ENCODE results near the gene SPDYA.

SPDYA gene

DNA sequence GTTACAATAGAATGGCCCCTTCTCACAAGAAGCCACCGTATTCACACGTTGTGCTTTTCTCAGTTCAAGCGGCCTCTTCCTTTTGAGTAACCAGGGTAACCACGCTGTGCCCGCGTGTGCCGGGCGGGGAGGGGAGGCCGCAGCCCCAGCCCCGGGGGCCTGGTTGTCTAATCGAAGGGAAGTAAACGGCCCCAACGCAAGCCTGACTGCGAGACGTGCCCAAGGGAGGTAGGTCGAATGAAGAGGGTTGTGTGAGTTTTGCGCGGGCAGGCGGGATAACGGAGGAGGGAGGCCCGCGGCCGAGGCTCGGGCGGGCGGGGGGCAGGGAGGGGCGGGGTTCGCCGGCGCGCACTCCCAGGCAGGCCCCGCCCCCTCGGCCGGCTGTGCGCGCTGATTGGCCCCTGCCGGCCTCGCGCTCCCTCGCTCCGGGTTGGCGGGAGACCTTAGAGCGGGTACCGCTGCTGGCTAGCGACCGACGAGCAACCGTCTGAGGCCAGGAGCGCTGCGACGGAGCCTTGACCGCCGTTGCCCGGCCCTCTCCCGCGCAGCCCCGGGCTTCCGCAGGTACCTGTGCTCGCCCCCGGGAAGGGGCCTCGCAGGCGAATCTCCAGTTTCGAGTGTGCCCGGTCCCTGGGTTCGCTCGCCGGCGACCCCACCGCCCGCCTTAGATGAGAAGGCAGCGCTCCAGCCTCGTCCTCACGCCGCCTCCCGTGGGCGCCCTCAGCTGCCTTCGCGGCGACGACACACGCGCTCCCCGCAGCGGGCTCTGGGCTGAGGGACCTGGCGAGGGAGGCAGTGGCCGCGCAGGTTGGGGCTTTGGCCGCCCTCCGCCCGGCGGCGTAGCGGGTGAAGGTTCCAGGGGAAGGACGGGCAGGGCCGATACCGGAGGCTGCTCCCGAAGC, at the start of gene SPDYA:
Gene SPDYA (plus strand): TSS at position 451 of the 902 bp plus-strand sequence. CDS start 5,181 bp downstream, outside the sequence.
- Histone ChIP-seq H3K4me3 (ENCODE audit: insufficient read length, low read depth) (peak within 1 kb of the TSS; percentile 28), H3K36me3 (ENCODE audit: insufficient read depth, insufficient read length, low read length) (peaks cover under 1% of the 10 kb centered on the region), H3K27me3 (ENCODE audit: insufficient read depth, insufficient read length) (peaks cover 11% of the 10 kb centered on the region), H3K4me1 (ENCODE audit: insufficient read depth, insufficient read length) (no peaks in the 10 kb centered on the region), H3K9me3 (ENCODE audit: insufficient read depth, low read length) (peaks cover 7% of the 10 kb centered on the region; the same call in 1 of the 2 replicates), H3K9ac (ENCODE audit: insufficient read length, low read depth) (peak within 1 kb of the TSS; percentile 42)
- DNase-seq (ENCODE audit: low read depth, low spot score) = peak; percentile 76
- TF ChIP-seq YY1 (IDR thresholded peaks at IDR 0.05; ENCODE audit: insufficient read depth, insufficient read length) (no peak), ZNF274 (IDR thresholded peaks at IDR 0.05; ENCODE audit: low read depth, low read length) (no peak), SUZ12 (IDR thresholded peaks at IDR 0.05; ENCODE audit: extremely low read depth, insufficient read depth, insufficient read length) (no peak)

DNA sequence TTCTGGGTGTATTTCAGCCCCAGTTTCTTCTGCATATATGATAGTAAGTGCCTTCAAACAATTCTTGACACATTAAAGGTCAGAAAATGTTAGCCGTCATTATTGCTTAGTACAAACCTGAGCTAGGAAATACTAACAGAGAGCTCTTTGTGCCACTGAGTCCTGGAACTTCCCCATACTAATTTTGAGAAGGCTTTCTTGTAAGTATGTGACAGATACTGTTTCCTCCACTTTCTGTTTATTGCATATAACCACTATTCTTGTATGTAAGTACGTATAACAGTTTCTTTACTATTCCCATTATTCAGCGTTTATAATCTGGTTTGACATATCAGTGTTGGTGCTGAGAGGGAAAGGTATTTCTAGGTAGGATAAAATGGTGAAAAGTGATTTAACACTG, 49.2 kb upstream of the SPDYA start:
- H3K4me3 ChIP-seq (ENCODE audit: insufficient read length, low read depth) = no peak overlapping the region
- no peak for TF ChIP-seq ZNF274 (IDR thresholded peaks at IDR 0.05; ENCODE audit: low read depth, low read length)
- no peak for TF ChIP-seq YY1 (IDR thresholded peaks at IDR 0.05; ENCODE audit: insufficient read depth, insufficient read length)
- TF ChIP-seq SUZ12 (IDR thresholded peaks at IDR 0.05; ENCODE audit: extremely low read depth, insufficient read depth, insufficient read length) = no peak
- peaks cover 15% of the 10 kb centered on the region for H3K36me3 ChIP-seq (ENCODE audit: insufficient read depth, insufficient read length, low read length)
- H3K9me3 ChIP-seq (ENCODE audit: insufficient read depth, low read length) = no peaks in the 10 kb centered on the region
- no peak overlapping the region for H3K9ac ChIP-seq (ENCODE audit: insufficient read length, low read depth)
- H3K4me1 ChIP-seq (ENCODE audit: insufficient read depth, insufficient read length) = no peaks in the 10 kb centered on the region
- no peaks in the 10 kb centered on the region for H3K27me3 ChIP-seq (ENCODE audit: insufficient read depth, insufficient read length)
- DNase-seq (ENCODE audit: low read depth, low spot score) = no peak

DNA sequence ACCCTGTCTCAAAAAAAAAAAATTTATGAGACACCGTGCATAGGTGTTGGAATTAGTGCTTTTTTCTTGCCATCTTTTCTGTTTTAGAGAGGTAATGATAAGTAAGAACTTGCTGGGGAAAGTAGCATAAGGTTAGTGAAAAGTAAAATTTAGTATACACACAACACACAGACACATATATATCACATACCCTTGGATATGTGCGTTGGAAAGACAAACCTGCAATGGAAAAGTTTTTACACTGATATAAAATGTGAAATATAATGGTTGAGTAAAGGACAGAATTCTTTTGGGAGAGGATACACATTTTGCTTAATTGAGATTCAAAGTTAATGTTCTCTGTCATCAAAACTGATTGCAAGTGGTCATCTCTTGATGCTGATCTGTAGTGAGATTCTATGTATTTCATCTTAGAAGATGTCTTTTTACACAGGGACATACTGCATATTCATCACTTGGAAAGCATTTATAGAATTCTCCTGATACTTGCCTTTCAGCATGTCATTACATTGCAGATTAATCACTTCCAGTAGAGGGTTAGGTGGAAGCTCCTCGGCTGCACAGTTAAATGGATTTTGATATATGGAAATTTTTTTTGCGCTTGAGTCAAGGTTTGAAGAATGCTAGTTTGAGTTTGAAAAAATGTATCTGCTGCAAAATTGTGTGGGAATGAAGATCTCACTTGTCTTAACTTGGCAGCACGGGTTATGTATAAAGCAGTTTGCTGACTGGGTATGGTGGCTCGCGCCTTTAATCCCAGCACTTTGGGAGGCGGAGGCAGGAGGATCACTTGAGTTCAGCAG, 45.5 kb upstream of the SPDYA start:
- DNase-seq (ENCODE audit: low read depth, low spot score) = no peak
- H3K9me3 ChIP-seq (ENCODE audit: insufficient read depth, low read length) = no peaks in the 10 kb centered on the region
- no peak overlapping the region for H3K4me3 ChIP-seq (ENCODE audit: insufficient read length, low read depth)
- TF ChIP-seq ZNF274 (IDR thresholded peaks at IDR 0.05; ENCODE audit: low read depth, low read length) (no peak), SUZ12 (IDR thresholded peaks at IDR 0.05; ENCODE audit: extremely low read depth, insufficient read depth, insufficient read length) (no peak), YY1 (IDR thresholded peaks at IDR 0.05; ENCODE audit: insufficient read depth, insufficient read length) (no peak)
- no peak overlapping the region for H3K9ac ChIP-seq (ENCODE audit: insufficient read length, low read depth)
- peaks cover 11% of the 10 kb centered on the region for H3K36me3 ChIP-seq (ENCODE audit: insufficient read depth, insufficient read length, low read length)
- H3K4me1 ChIP-seq (ENCODE audit: insufficient read depth, insufficient read length) = no peaks in the 10 kb centered on the region
- H3K27me3 ChIP-seq (ENCODE audit: insufficient read depth, insufficient read length) = no peaks in the 10 kb centered on the region

DNA sequence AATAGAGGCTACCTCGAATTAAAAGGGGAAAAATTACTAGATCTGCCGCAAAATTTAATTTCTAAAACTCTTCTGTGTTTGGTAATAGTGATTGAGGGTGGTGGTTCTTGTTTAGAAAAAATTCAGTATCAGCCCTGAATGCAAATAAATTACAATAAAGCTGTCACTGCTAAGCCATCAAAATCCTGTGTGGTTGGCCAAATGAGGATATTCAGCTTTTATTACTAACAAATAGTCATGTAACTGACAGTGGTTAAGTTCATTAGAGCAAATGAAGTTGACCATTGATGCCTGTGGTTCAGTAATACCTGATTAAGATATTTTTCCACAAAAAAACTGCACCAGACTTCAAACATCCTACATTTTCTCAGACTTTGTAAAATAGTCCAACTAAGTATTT, 44.6 kb upstream of the SPDYA start:
- DNase-seq (ENCODE audit: low read depth, low spot score) = no peak
- H3K27me3 ChIP-seq (ENCODE audit: insufficient read depth, insufficient read length) = no peaks in the 10 kb centered on the region
- peaks cover 6% of the 10 kb centered on the region for H3K36me3 ChIP-seq (ENCODE audit: insufficient read depth, insufficient read length, low read length)
- H3K9me3 ChIP-seq (ENCODE audit: insufficient read depth, low read length) = no peaks in the 10 kb centered on the region
- H3K4me3 ChIP-seq (ENCODE audit: insufficient read length, low read depth) = no peak overlapping the region
- TF ChIP-seq ZNF274 (IDR thresholded peaks at IDR 0.05; ENCODE audit: low read depth, low read length) (no peak), SUZ12 (IDR thresholded peaks at IDR 0.05; ENCODE audit: extremely low read depth, insufficient read depth, insufficient read length) (no peak), YY1 (IDR thresholded peaks at IDR 0.05; ENCODE audit: insufficient read depth, insufficient read length) (no peak)
- no peaks in the 10 kb centered on the region for H3K4me1 ChIP-seq (ENCODE audit: insufficient read depth, insufficient read length)
- no peak overlapping the region for H3K9ac ChIP-seq (ENCODE audit: insufficient read length, low read depth)

DNA sequence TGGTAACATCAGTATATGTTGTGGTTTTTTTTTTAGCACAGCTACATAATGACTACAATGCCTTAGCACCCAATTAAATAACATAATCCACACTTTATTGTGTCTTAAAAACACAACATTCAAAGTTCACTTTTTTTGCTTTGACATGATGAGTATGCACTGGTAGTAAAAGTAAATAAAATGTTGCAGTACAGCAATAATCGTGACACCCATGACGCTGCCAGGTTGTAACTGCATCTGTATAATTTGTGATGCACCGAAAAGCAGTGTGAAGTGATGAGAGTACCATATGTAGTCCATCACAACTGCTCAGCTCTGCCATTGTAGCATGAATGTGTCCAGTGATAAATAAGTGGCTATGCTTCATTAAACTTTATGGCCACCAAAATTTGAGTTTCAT, 43.3 kb upstream of the SPDYA start:
- Histone ChIP-seq H3K4me1 (ENCODE audit: insufficient read depth, insufficient read length) (no peaks in the 10 kb centered on the region), H3K36me3 (ENCODE audit: insufficient read depth, insufficient read length, low read length) (peaks cover 2% of the 10 kb centered on the region), H3K4me3 (ENCODE audit: insufficient read length, low read depth) (no peak overlapping the region), H3K9me3 (ENCODE audit: insufficient read depth, low read length) (no peaks in the 10 kb centered on the region), H3K9ac (ENCODE audit: insufficient read length, low read depth) (no peak overlapping the region), H3K27me3 (ENCODE audit: insufficient read depth, insufficient read length) (no peaks in the 10 kb centered on the region)
- DNase-seq (ENCODE audit: low read depth, low spot score) = no peak
- no peak for TF ChIP-seq SUZ12 (IDR thresholded peaks at IDR 0.05; ENCODE audit: extremely low read depth, insufficient read depth, insufficient read length)
- no peak for TF ChIP-seq ZNF274 (IDR thresholded peaks at IDR 0.05; ENCODE audit: low read depth, low read length)
- no peak for TF ChIP-seq YY1 (IDR thresholded peaks at IDR 0.05; ENCODE audit: insufficient read depth, insufficient read length)

DNA sequence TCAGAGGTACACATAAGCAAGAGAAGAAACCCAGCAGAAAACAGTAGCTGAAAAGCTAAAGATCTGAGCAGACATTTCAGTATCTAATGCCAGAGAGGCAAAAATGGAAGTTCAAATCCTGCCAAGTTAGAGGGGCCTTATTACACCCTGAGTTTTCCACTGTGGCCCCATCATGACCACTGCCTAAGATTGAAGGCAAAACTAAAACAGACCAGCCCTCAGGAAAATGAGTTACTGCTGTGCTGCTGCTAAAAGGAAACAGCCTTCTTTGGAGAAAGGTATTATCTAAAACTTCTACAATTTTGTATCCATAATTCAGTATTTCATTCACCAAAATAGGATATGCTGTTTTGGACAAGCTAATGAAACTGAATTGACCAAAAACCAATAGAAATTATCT, 42.2 kb upstream of the SPDYA start:
- no peak for DNase-seq (ENCODE audit: low read depth, low spot score)
- Histone ChIP-seq H3K27me3 (ENCODE audit: insufficient read depth, insufficient read length) (no peaks in the 10 kb centered on the region), H3K9ac (ENCODE audit: insufficient read length, low read depth) (no peak overlapping the region), H3K4me1 (ENCODE audit: insufficient read depth, insufficient read length) (no peaks in the 10 kb centered on the region), H3K9me3 (ENCODE audit: insufficient read depth, low read length) (no peaks in the 10 kb centered on the region), H3K36me3 (ENCODE audit: insufficient read depth, insufficient read length, low read length) (no peaks in the 10 kb centered on the region), H3K4me3 (ENCODE audit: insufficient read length, low read depth) (no peak overlapping the region)
- TF ChIP-seq ZNF274 (IDR thresholded peaks at IDR 0.05; ENCODE audit: low read depth, low read length) (no peak), YY1 (IDR thresholded peaks at IDR 0.05; ENCODE audit: insufficient read depth, insufficient read length) (no peak), SUZ12 (IDR thresholded peaks at IDR 0.05; ENCODE audit: extremely low read depth, insufficient read depth, insufficient read length) (no peak)

DNA sequence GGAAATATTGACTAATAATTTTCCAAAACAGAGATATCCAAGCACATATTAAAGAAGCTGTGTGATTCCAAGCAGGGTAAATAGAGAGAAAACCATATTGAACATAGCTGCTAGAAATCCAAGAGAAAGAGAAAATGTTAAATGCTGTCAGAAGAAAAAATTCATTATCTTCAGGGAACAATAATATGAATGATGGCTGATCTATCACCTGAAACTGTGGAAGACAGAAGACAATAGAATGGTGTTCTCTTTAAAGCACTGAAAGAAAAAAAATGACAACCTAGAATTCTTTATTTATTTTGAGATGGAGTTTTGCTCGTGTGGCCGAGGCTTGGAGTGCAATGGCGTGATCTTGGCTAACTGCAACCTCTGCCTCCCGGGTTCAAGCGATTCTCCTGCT, 41.7 kb upstream of the SPDYA start:
- H3K36me3 ChIP-seq (ENCODE audit: insufficient read depth, insufficient read length, low read length) = no peaks in the 10 kb centered on the region
- H3K4me3 ChIP-seq (ENCODE audit: insufficient read length, low read depth) = no peak overlapping the region
- no peaks in the 10 kb centered on the region for H3K4me1 ChIP-seq (ENCODE audit: insufficient read depth, insufficient read length)
- H3K9ac ChIP-seq (ENCODE audit: insufficient read length, low read depth) = no peak overlapping the region
- no peaks in the 10 kb centered on the region for H3K27me3 ChIP-seq (ENCODE audit: insufficient read depth, insufficient read length)
- TF ChIP-seq YY1 (IDR thresholded peaks at IDR 0.05; ENCODE audit: insufficient read depth, insufficient read length) (no peak), ZNF274 (IDR thresholded peaks at IDR 0.05; ENCODE audit: low read depth, low read length) (no peak), SUZ12 (IDR thresholded peaks at IDR 0.05; ENCODE audit: extremely low read depth, insufficient read depth, insufficient read length) (no peak)
- no peak for DNase-seq (ENCODE audit: low read depth, low spot score)
- no peaks in the 10 kb centered on the region for H3K9me3 ChIP-seq (ENCODE audit: insufficient read depth, low read length)
